Heart right ventricle (tissue), 16 donors: ENCODE data around the gene EFR3B. TPM values are rescaled to one million over a fixed set of nuclear protein-coding genes. Genes with fewer than 3 reads are reported as not detected.
"Not testable (repeated sequence)": the region's sequence is repeated elsewhere in the genome, so short reads cannot be mapped to it uniquely, and the experiment has no call there.

Source experiments
- ATAC-seq, 8 donors: fragments of 200-7000 bp; cut with Tn5 transposase; one replicate each; pipeline ENCODE4 v1.9.1; 2020; ENCODE audit warnings: mild to moderate bottlenecking in 8 of 8, moderate library complexity in 8 of 8, moderate number of reproducible peaks in 1 of 8
- DNase-seq, 2 donors: peaks; one replicate each; pipeline ENCODE4 v3.0.0-alpha.2; 2020
- H3K27ac ChIP-seq, 10 donors: fragments of 200-600 bp; sonication (generic) in 2 of 10; one replicate each; pipeline versions ENCODE4 v1.5.0 to v1.8.0; 2020 to 2022; ENCODE audit warnings: mild to moderate bottlenecking in 3 of 10
- H3K27me3 ChIP-seq, 7 donors: fragments of 200-600 bp; one replicate each; pipeline ENCODE4 v1.8.0; 2021 to 2022; ENCODE audit warnings: mild to moderate bottlenecking in 2 of 7
- H3K36me3 ChIP-seq, 9 donors: fragments of 200-600 bp; sonication (generic) in 1 of 9; one replicate each; pipeline versions ENCODE4 v1.5.0 to v1.8.0; 2020 to 2022; ENCODE audit warnings: mild to moderate bottlenecking in 2 of 9
- H3K4me1 ChIP-seq, 9 donors: fragments of 200-600 bp; sonication (generic) in 1 of 9; one replicate each; pipeline versions ENCODE4 v1.5.0 to v1.8.0; 2020 to 2022; ENCODE audit warnings: mild to moderate bottlenecking in 4 of 9
- H3K4me3 ChIP-seq, 10 donors: fragments of 200-600 bp; sonication (generic) in 2 of 10; one replicate each; pipeline versions ENCODE4 v1.5.0 to v1.8.0; 2020 to 2022; ENCODE audit warnings: mild to moderate bottlenecking in 7 of 10, moderate library complexity in 2 of 10
- H3K9me3 ChIP-seq, 11 donors: fragments of 200-600 bp in 10 of 11; sonication (generic) in 2 of 11; one replicate each; pipeline versions ENCODE4 v1.5.0 to v1.8.0; 2013 to 2022; ENCODE audit warnings: mild to moderate bottlenecking in 2 of 11, control low read depth in 1 of 11, moderate library complexity in 1 of 11
- WGBS, 2 donors: extraction: QIAGEN DNeasy Blood & Tissue Kit; methylation state at CpG; one replicate each; pipeline ENCODE4 v1.1.7; 2013; ENCODE audit warnings: inconsistent platforms in 1 of 2; 5-methylcytosine and 5-hydroxymethylcytosine counted together
- intact Hi-C, 10 donors: fragments of 100-400 bp; cut with DNase I; formaldehyde crosslinking; loops; one replicate each; pipeline versions ENCODE4 v1.11.1 to v1.14.2; 2022
- polyA plus RNA-seq, 2 donors: library from polyadenylated mRNA; stranded (reverse); fragments of 200-250 nt; gene quantifications; one replicate each; pipeline ENCODE4 v1.2.3, GENCODE V29; 2013
- total RNA-seq, 10 donors: library from RNA; stranded (reverse); fragmentation: NEBNext Ultra II Directional in 3 of 10; extraction: Animal tissue kit (Norgen Biotek cat#: 25700) in 3 of 10; gene quantifications; one replicate each; pipeline versions ENCODE4 v1.2.1 to v1.2.4, GENCODE V29; 2021 to 2023
- TF ChIP-seq, protein P1 (sequence below), 9 donors: fragments of 200-600 bp; sonication (generic) in 2 of 9; IDR thresholded peaks; one replicate each; pipeline versions ENCODE4 v1.5.0 to v1.8.0; 2021 to 2022; ENCODE audit warnings: antibody characterized with exemption in 9 of 9, mild to moderate bottlenecking in 5 of 9, moderate library complexity in 1 of 9
- donor health status: Arrhythmogenic right ventricular cardiomyopathy.
- donor health status: ischemic (EF 13 %, LVEDD 7.1; RV severe dilation, severe dysfunction).
- donor health status: healthy with polysubstance abuse.
- donor health status: DM: no; HTN: yes; CAD: no.
- donor health status: DM: no; HTN: no; CAD: no.
- donor health status: ischemic (EF 25% LVEDD 6.9; RV normal size, moderate dysfunction).
- donor health status: ischemic (EF 25% LVEDD 5.7; RV mildly dilated, moderate dysfunction).
- donor health status: healthy.
- donor health status: DM: yes; HTN: yes; CAD: no.
- donor health status: Ischemic cardiomyopathy.
- donor health status: ischemic (EF 35%, LVEDD 5.7; RV mildly dilated, moderate dysfunction).
- donor health status: nonischemic (EF 11% LVEDD 7.7; RV severe dilation, severe dysfunction).
- donor health status: DM: yes; HTN: yes; CAD: no.
- donor health status: PGD.
- donor health status: ischemic (EF 29% LVEDD 5.4; RV normal size, mild dysfunction).
- donor health status: nonischemic (EF 23%, LVEDD 6.1; RV moderate dilation, normal function).

Gene EFR3B
- total and polyA plus RNA-seq, 12 donors: 0.62 to 15.2 (median 7.0) TPM

DNA sequence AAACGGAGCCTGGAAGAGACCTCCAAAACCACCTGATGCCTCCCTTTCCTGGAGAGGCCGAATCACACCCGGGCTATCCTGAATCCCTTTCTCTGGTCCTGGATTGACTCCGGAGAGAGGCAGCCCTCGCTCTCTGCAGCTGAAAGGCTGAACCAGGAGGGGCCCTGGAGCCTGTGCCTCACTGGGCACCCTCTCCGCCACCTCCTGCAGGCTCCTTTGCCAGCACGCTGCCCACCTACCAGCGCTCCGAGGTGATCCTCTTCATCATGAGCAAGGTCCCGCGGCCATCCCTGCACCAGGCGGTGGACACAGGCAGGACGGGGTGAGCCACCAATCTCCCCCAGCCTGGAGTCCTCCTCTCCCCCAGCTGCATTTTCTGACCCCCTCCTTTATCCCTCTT lies 90.8 kb downstream of the EFR3B start:
- intact Hi-C loops: loop anchor here in 4 of 10 donors (5.0 to 10.0 kb wide), 3 partner anchors 155 to 728 kb away; no protein-coding TSS in a partner anchor
- Histone ChIP-seq H3K4me3 (no peak overlapping the region), H3K27me3 (peaks cover 0 to 43% (median 0%) of the 10 kb centered on the region in 7 donors), H3K27ac (no peak overlapping the region), H3K4me1 (peaks cover 4 to 32% (median 14%) of the 10 kb centered on the region in 9 donors), H3K36me3 (peaks cover 0 to 35% (median 0%) of the 10 kb centered on the region in 9 donors), H3K9me3 (no peaks in the 10 kb centered on the region)
- ATAC-seq: no peak
- TF ChIP-seq, protein P1, sequence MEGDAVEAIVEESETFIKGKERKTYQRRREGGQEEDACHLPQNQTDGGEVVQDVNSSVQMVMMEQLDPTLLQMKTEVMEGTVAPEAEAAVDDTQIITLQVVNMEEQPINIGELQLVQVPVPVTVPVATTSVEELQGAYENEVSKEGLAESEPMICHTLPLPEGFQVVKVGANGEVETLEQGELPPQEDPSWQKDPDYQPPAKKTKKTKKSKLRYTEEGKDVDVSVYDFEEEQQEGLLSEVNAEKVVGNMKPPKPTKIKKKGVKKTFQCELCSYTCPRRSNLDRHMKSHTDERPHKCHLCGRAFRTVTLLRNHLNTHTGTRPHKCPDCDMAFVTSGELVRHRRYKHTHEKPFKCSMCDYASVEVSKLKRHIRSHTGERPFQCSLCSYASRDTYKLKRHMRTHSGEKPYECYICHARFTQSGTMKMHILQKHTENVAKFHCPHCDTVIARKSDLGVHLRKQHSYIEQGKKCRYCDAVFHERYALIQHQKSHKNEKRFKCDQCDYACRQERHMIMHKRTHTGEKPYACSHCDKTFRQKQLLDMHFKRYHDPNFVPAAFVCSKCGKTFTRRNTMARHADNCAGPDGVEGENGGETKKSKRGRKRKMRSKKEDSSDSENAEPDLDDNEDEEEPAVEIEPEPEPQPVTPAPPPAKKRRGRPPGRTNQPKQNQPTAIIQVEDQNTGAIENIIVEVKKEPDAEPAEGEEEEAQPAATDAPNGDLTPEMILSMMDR (IDR thresholded peaks at IDR 0.05): no peak
- WGBS, 2 donors: 90 to 94% methylated on average over 13 of the region's 13 CpGs
- no peak for DNase-seq

DNA sequence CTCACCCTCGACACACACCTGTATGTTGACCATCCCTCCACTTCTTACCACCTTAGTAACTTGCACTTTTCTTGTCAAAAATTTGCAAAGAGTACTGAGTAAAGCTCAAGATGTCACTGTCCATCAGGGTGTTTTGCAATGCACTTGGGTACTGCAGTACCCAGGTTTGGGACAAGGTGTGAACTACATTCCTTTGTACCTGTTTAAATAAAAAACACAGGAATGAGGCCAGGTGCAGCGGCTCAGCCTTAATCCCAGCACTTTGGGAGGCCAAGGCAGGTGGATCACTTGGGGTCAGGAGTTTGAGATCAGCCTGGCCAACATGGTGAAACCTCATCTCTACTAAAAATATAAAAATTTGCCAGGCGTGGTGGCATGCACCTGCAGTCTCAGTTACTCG lies 98.7 kb downstream of the EFR3B start:
- intact Hi-C loops, DNase-seq, H3K9me3 ChIP-seq, H3K4me1 ChIP-seq, H3K27me3 ChIP-seq, H3K4me3 ChIP-seq, H3K27ac ChIP-seq, ATAC-seq: not testable (repeated sequence)
- WGBS, 2 donors: 95 to 99% methylated on average over 4 of the region's 4 CpGs
- peaks cover 0 to 81% (median 0%) of the 10 kb centered on the region in 9 donors for H3K36me3 ChIP-seq

DNA sequence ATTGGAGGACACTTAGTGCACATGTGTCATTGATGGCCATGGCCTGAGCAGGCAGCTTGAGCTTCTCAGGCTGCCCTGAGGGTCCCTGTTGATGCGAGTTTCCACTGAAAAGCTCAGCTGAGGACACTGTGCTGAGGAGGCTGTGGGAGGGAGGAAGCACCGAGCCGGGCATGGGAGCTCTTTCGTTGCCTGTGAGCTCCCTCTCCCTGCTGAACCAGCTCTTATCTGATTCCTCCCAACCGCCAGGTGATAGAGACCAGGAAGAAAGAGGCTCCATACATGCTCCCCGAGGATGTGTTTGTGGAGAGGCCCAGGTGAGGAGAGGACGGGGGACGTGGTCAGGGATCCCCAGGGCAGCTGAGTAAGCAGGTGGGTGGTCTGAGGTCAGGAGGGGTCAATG lies 99.2 kb downstream of the EFR3B start:
- ATAC-seq (peak in 2 of 8 donors; percentile 9 to 18), DNase-seq (no peak)
- Histone ChIP-seq H3K4me1 (no peaks in the 10 kb centered on the region), H3K27me3 (no peaks in the 10 kb centered on the region), H3K9me3 (no peaks in the 10 kb centered on the region), H3K4me3 (no peak overlapping the region), H3K36me3 (peaks cover 0 to 81% (median 0%) of the 10 kb centered on the region in 9 donors), H3K27ac (no peak overlapping the region)
- intact Hi-C loops: no loop called here
- WGBS, 2 donors: 78 to 87% methylated on average over 8 of the region's 8 CpGs
- TF ChIP-seq, protein P1 (IDR thresholded peaks at IDR 0.05): no peak

DNA sequence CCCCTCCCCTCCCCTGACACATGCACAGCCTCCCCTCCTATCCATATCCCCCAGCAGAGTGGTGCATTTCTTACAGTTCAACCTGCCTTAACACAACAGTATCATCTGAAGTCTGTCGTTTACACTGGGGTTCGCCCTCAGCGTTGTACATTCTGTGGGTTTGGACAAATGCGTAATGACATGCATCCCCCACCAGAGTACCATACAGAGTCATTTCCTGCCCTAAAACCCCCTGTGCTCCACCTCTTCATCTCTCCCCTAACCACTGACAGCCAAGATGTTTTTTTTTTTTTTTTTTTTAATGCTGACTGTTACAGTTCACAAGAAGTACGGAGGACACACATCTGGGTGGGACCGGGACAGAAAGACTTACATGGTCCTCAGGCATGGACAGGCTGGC lies 103.9 kb downstream of the EFR3B start:
- Histone ChIP-seq H3K4me3 (no peak overlapping the region), H3K27ac (no peak overlapping the region), H3K27me3 (no peaks in the 10 kb centered on the region), H3K36me3 (peaks cover 0 to 65% (median 0%) of the 10 kb centered on the region in 9 donors), H3K4me1 (no peaks in the 10 kb centered on the region), H3K9me3 (no peaks in the 10 kb centered on the region)
- intact Hi-C loops: no loop called here
- WGBS, 2 donors: 94 to 95% methylated on average over 6 of the region's 6 CpGs
- ATAC-seq: no peak
- TF ChIP-seq, protein P1 (IDR thresholded peaks at IDR 0.05): no peak
- no peak for DNase-seq

DNA sequence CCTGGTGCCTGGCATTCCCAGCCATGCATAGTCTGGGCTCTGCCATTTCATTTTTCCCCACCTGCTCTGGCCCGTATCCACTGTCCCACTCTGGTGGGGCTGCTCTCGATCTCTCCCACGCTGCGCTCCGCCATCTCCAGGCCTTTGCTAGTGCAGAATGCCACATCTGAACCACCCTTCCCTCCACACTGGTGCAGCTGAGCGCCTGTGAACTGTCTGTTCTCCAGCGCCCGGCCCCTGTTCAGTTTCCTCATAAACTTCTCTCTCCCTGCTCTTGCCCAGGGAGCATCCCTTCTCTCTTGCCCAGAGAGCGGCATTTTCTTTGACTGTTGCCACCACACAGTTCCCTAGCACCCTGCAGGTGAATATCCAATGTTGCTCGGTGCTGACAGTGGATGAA lies 105.0 kb downstream of the EFR3B start:
- H3K4me3 ChIP-seq: no peak overlapping the region
- no peaks in the 10 kb centered on the region for H3K4me1 ChIP-seq
- no peaks in the 10 kb centered on the region for H3K27me3 ChIP-seq
- TF ChIP-seq, protein P1 (IDR thresholded peaks at IDR 0.05): no peak
- H3K36me3 ChIP-seq: peaks cover 0 to 62% (median 0%) of the 10 kb centered on the region in 9 donors
- intact Hi-C loops: no loop called here
- ATAC-seq (no peak), DNase-seq (no peak)
- H3K27ac ChIP-seq: no peak overlapping the region
- WGBS, 2 donors: 97 to 98% methylated on average over 10 of the region's 10 CpGs
- no peaks in the 10 kb centered on the region for H3K9me3 ChIP-seq
